Hematopoietic multipotent progenitor cell (in vitro differentiated cells): ENCODE results near the gene HTRA3. TPM values are rescaled to one million over a fixed set of nuclear protein-coding genes. Genes with fewer than 3 reads are reported as not detected.

Experiments used
- DNase-seq, 3 donors: peaks; one replicate each; pipeline ENCODE4 v3.0.0-alpha.2; 2011 to 2015; ENCODE audit warnings: low read depth in 2 of 3, low spot score in 2 of 3
- total RNA-seq: library from RNA; depleted of rRNA; stranded (reverse); fragments of >200 nt; gene quantifications from one replicate; pipeline ENCODE4 v1.2.3, GENCODE V29; 2012

Gene HTRA3
- total RNA-seq, 1 donor: 12.9 TPM

DNA sequence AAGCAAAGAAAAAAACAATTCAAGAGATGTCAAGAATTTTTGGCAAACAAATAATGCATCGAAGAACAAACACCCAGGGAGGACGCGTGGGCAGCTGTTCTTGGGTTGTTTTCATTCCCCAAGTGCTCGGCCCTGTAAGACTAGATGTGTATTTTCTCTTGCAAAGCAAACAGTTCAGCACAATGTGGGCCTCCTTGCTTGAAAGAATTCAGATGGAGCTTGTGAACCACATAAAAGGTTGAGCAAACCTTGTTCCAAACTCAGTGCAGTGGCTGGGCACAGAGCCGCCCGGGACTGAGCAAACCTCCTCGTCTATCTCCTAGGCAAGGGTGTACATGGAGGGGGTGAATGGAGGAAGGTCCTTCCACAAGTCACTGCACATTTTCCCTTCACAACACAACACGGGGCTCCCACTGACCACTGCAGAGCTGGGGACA is 82.4 kb downstream of the HTRA3 start:
- no peak for DNase-seq

DNA sequence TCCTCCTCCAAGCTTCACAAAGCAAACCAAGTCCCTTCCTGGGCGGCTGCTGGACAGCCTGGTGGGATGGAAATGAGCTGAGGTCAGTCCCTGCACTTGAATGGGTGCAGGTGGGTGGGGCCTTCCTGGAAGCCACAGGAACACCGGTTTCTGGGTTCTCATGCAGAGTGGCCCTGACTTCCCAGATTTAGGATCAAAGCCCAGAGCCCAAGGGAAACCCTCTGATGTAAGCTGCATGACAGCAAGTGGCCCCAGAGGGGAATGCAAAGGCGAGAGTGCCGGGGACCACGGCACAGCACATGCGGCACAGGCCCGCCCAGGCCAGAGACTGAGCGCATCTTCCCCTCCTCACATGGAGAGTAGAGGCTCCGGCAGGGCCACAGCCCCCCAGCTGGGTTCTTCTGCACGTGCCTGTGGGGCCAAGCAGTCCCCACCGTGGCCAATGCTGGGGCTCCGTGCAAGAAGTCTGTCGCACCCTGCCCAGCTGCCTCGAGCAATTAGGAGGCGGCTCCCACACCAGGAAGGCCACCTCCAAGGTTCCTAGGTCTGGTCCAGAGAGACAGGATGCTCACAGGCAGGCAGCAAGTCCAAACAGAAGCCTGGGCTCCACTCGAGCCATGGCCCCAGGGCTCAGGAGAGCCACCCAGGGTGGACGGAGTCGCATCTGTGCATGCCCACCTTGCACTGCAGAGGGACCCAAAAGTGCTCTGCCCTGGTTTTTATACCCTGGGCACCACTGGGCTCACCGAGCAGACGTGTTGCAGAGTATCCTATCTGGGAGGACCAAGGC is 83.0 kb downstream of the HTRA3 start:
- no peak for DNase-seq

DNA sequence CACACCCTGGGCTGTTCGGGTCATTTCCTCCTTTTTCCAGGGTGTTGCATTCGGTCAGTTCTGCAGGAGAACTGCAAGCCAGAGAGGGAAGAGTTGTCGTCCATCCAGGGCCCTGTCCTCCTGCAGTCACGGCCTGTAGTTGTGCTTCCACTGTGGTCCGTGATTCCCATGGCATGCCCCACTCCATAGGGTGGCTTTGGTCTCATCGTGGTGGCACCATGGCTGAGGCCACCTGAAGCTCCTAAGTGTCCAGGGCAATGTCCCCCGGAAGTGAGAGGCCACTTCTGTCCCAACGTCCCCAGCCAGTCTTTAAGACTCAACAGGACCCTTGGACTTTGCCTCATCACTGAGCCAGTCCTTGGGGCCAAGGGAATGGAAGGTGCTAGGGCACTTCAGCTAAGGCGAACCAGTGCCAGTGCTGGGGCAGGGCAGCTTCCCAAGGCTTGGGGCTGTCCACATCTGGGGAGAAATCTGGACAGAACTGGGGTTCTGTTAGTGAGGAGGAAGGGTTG is 83.7 kb downstream of the HTRA3 start:
- DNase-seq: no peak

- no peak for DNase-seq
These were observed 84.4 kb downstream of the HTRA3 start for GRCh38 chr4:8353912-8354453.

DNA sequence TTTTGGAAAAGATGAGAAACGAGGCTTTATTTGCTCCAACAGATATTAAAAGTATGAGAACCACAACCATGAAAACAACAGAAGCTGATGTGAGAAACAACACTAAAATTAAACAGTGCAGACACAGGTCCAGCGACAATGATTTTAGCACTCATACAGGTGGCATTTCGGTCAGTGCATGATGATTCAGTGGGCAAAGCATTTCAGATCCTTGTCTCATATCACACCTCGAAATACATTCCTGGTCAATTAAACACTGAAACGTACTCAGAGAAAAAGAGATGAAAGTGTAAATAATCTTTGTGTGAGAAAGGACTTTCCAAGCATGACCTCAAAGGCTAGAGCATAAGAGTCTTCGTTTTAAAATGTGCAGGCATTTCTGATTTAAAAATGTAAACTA is 85.8 kb downstream of the HTRA3 start:
- DNase-seq: no peak

GRCh38 chr4:8355864-8356565 is 86.5 kb downstream of the HTRA3 start:
- no peak for DNase-seq

Other genes with a start within 250 kb of the HTRA3 start
- under 0.01 TPM for gene ABLIM2, start 110.9 kb upstream of the HTRA3 start, total RNA-seq
- 88.1 TPM for gene SH3TC1, start 70.5 kb upstream of the HTRA3 start, total RNA-seq
- 26.9 TPM for gene ACOX3, start 171.0 kb downstream of the HTRA3 start, total RNA-seq
- gene TRMT44, start 171.0 kb downstream of the HTRA3 start, total RNA-seq: 28.0 TPM